Measurements from ENCODE around the gene BTN2A1.

The BTN2A1 gene

DNA sequence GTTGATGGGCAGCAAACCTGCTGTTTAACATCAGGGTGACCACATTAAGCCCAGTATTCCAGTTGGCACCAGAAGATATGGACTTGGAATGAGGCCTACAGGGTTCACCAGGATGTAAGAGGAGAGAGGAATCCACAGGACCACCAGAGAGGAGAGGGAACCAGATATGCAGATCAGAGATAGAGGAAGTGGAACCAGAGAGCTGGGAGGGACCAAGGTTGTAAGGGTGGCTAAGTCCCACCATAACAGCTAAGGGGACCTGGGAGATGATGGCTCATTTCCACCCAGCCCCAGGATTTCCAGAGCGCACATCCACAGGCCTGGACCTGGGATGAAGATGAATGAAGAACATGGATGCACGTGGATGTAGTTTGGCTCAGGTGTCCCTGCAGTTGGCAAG, 11.1 kb downstream of the BTN2A1 start:
- DNase-seq (ENCODE audit: low read depth), result no peak

GRCh38 chr6:26470643-26471042, 12.9 kb downstream of the BTN2A1 start:
- no peak for DNase-seq (ENCODE audit: low read depth)

- DNase-seq (ENCODE audit: low read depth), result no peak
Measured at GRCh38 chr6:26471970-26472369, 14.2 kb downstream of the BTN2A1 start.

GRCh38 chr6:26472549-26473290, 15.0 kb downstream of the BTN2A1 start:
- DNase-seq (ENCODE audit: low read depth), result no peak

- no peak for DNase-seq (ENCODE audit: low read depth)
Measured at GRCh38 chr6:26473429-26473757, 15.6 kb downstream of the BTN2A1 start.

GRCh38 chr6:26473758-26474438, 16.1 kb downstream of the BTN2A1 start:
- peak; percentile 97 for DNase-seq (ENCODE audit: low read depth)

- no peak for DNase-seq (ENCODE audit: low read depth)
Measured at GRCh38 chr6:26474439-26474881, 16.7 kb downstream of the BTN2A1 start.

DNA sequence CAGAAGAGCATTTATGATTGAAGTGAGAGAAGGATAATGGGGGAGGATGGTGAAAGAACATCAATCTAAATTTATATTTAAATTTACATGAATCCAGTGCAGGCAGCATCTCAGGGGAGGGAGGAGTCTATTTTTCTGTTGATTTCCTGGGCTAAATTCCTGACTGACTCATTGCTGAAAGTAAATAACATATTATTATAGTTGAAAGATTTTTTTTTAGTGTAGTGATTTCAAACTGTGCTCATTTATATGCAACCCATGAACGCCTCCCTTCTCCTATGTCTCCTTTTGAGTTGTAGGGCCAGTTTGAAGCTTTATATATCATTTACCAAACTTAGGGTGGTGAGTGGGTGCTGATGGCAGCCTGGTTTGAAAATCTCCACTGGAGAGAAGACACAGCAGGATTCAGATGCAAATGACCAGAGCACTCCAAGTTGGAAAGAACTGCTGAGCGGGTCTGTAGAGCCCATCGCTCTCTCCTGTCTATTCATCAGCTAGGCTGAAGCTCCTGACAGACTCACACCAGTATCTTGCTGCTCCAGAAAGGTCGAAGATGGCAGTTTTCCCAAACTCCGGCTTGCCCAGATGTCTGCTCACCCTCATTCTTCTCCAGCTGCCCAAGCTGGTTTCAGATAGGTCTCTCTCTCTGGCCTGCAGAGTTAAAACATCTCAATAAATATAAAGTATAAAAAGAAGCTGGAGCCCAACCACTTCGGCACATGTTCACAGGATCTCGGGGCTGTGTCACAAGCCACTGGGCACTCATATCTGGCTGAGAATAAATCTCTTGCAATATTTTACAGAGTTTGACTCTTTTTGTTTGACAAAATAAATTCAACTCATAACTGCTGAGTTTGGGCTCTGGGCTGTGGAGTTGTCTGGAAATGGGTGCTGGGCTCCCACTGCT, 18.3 kb downstream of the BTN2A1 start:
- DNase-seq (ENCODE audit: low read depth), result no peak

DNA sequence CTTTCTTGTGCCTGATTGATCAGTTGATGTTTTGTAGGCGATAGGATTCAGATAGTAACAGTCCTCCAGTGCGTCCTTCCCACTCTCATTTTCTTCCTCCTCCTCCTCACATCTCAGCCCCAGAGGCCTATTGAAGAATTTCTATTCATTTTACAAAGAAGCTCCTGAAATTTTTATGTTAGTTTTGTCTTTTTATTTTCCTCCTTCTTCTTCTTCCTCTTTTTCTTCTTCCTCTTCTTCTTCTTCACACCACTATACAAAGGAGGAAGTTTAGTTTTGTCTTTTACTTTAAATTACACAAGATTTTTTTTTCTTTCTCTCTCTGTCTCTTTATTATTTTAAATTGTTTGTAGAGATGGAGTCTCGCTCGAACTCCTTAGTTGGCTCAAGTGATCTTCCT, 19.1 kb downstream of the BTN2A1 start:
- DNase-seq (ENCODE audit: low read depth), result no peak

DNA sequence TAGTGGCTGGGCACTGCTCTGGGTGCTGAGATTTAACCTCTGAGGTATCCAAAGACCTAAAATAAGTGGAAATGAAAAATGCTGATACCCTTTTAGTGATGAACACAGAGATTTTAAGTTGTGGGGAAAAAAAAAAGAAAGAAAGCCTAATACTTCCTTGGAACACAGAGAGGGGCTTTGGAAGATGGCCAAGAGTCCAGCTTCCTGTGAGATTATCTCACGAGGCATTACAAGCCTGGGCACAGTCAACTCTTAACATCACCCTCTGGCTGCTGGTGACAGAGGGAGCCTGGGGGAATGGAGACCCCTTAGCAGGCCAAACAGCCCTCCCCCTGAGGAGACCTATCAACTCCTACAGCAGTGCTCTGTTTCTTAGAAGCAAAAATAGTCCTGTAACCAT, 19.7 kb downstream of the BTN2A1 start:
- no peak for DNase-seq (ENCODE audit: low read depth)

- DNase-seq (ENCODE audit: low read depth), result no peak
Measured at GRCh38 chr6:26478100-26478984, 20.6 kb downstream of the BTN2A1 start.

GRCh38 chr6:26478985-26479278, 21.2 kb downstream of the BTN2A1 start:
- DNase-seq (ENCODE audit: low read depth), result no peak

DNA sequence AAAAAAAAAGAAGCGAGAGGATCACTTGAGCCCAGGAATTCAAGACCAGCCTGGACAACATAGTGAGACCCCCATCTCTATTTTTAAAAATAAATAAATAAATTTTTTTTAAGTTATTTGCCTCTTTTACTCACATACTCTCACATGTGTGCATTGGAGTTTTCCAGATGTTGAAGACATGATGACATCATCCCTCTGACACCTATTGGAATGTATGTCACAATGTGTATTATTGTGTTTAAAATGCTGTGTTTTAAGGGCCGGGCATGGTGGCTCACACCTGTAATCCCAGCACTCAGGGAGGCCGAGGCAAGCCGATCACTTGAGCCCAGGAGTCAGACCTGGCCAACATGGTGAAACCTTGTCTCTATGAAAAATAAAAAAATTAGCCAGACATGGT, 24.6 kb downstream of the BTN2A1 start:
- no peak for DNase-seq (ENCODE audit: low read depth)

DNA sequence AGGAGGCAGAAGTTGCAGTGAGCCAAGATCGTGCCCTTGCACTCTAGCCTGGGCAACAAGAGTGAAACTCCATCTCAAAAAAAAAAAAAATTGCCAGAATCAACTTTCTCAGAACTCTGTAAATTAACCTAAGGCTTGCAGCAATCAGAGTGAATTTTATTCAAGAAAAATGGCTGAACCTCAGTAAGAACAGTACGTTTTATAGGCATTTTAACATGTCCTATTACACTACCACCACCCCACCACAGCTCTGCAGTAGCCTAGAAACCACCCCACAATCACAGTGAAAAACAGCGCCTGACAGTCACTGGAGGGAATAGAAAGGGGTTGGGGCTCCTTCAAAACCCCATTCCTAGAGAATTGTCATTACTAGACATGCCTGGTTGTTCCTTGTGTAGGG, 26.0 kb downstream of the BTN2A1 start:
- no peak for DNase-seq (ENCODE audit: low read depth)

GRCh38 chr6:26484161-26484560, 26.4 kb downstream of the BTN2A1 start:
- no peak for DNase-seq (ENCODE audit: low read depth)

GRCh38 chr6:26485112-26485780, 27.5 kb downstream of the BTN2A1 start:
- DNase-seq (ENCODE audit: low read depth), result no peak

GRCh38 chr6:26486358-26486757, 28.6 kb downstream of the BTN2A1 start:
- DNase-seq (ENCODE audit: low read depth), result no peak

- no peak for DNase-seq (ENCODE audit: low read depth)
Measured at GRCh38 chr6:26487466-26487865, 29.7 kb downstream of the BTN2A1 start.

- no peak for DNase-seq (ENCODE audit: low read depth)
Measured at GRCh38 chr6:26489996-26490964, 32.5 kb downstream of the BTN2A1 start.

DNA sequence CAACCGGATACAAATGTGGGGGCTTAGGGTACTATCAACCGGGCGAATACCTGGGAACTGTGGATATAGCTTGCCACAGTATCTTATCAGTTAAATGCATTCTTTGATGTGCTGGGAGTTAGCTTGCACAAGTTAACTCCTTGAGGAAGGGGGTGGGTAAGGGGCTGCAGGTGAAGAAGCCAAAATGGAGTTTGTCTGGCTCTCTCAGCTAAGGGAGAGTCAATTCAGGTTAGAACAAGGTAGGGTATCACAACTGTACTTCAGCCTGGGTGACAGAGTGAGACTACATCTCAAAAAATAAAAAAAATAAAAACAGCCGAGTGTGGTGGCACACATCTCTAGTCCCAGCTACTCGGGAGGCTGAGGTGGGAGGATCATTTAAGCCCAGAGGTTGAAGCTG, 33.8 kb downstream of the BTN2A1 start:
- no peak for DNase-seq (ENCODE audit: low read depth)

Measured in fibroblast of the conjunctiva (primary cell).